ENCODE results near the gene LDHAL6A.

GRCh38 chr11:18490736-18491485 lies 35.3 kb downstream of the LDHAL6A start:
- TF ChIP-seq, protein P1, sequence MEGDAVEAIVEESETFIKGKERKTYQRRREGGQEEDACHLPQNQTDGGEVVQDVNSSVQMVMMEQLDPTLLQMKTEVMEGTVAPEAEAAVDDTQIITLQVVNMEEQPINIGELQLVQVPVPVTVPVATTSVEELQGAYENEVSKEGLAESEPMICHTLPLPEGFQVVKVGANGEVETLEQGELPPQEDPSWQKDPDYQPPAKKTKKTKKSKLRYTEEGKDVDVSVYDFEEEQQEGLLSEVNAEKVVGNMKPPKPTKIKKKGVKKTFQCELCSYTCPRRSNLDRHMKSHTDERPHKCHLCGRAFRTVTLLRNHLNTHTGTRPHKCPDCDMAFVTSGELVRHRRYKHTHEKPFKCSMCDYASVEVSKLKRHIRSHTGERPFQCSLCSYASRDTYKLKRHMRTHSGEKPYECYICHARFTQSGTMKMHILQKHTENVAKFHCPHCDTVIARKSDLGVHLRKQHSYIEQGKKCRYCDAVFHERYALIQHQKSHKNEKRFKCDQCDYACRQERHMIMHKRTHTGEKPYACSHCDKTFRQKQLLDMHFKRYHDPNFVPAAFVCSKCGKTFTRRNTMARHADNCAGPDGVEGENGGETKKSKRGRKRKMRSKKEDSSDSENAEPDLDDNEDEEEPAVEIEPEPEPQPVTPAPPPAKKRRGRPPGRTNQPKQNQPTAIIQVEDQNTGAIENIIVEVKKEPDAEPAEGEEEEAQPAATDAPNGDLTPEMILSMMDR (IDR thresholded peaks at IDR 0.05) = no peak
- no peak for TF ChIP-seq POLR2AphosphoS5 (IDR thresholded peaks at IDR 0.05)
- no peak for TF ChIP-seq EP300 (IDR thresholded peaks at IDR 0.05)

Data from sigmoid colon (tissue), 4 donors.